T-helper 2 cell treated with Interferon-gamma antibody and Interleukin-4, amounts not matched to agents 5 μg/mL and 100 μg/mL, for 36 hours (primary cell): ENCODE measurements around the gene MTCL3.

Source experiments
- DNase-seq: peaks from one replicate; pipeline ENCODE4 v3.0.0; 2021; ENCODE audit warnings: low spot score
- H3K27ac Mint-ChIP-seq: one replicate; pipeline ENCODE4 v1.8.0; 2021; ENCODE audit warnings: mild to moderate bottlenecking, mixed read lengths
- H3K27me3 Mint-ChIP-seq: one replicate; pipeline ENCODE4 v1.8.0; 2021; ENCODE audit warnings: low read depth, mixed read lengths
- H3K36me3 Mint-ChIP-seq: one replicate; pipeline ENCODE4 v1.8.0; 2021; ENCODE audit warnings: low read depth, mixed read lengths
- H3K4me1 Mint-ChIP-seq: one replicate; pipeline ENCODE4 v1.8.0; 2021; ENCODE audit warnings: low read depth, mixed read lengths
- H3K4me3 Mint-ChIP-seq: one replicate; pipeline ENCODE4 v1.8.0; 2022; ENCODE audit warnings: mild to moderate bottlenecking, moderate library complexity, mixed read lengths
- H3K9me3 Mint-ChIP-seq: one replicate; pipeline ENCODE4 v1.8.0; 2021; ENCODE audit warnings: mixed read lengths

The MTCL3 gene

GRCh38 chr6:127503022-127503421, 16.1 kb downstream of the MTCL3 start:
- Mint-ChIP-seq H3K36me3 (peaks cover 7% of the 10 kb centered on the region), H3K27me3 (no peaks in the 10 kb centered on the region)

GRCh38 chr6:127497410-127497809, 21.7 kb downstream of the MTCL3 start:
- Mint-ChIP-seq H3K4me1 (peaks cover 12% of the 10 kb centered on the region), H3K36me3 (peaks cover 15% of the 10 kb centered on the region), H3K27me3 (peaks cover 3% of the 10 kb centered on the region), H3K9me3 (no peaks in the 10 kb centered on the region), H3K4me3 (no peak overlapping the region), H3K27ac (no peak overlapping the region)
- no peak for DNase-seq

More at GRCh38 chr6:127503022-127503421, 16.1 kb downstream of the MTCL3 start:
- no peaks in the 10 kb centered on the region for H3K4me1 Mint-ChIP-seq
- no peak overlapping the region for H3K4me3 Mint-ChIP-seq
- peaks cover 4% of the 10 kb centered on the region for H3K9me3 Mint-ChIP-seq
- DNase-seq, result no peak
- H3K27ac Mint-ChIP-seq, result no peak overlapping the region

- Mint-ChIP-seq H3K9me3 (peaks cover 4% of the 10 kb centered on the region), H3K4me1 (peaks cover 12% of the 10 kb centered on the region), H3K36me3 (peaks cover 20% of the 10 kb centered on the region), H3K27me3 (peaks cover 3% of the 10 kb centered on the region), H3K4me3 (no peak overlapping the region), H3K27ac (no peak overlapping the region)
- DNase-seq, result no peak
Measured at GRCh38 chr6:127496471-127496870, 22.7 kb downstream of the MTCL3 start.

- no peak for DNase-seq
- Mint-ChIP-seq H3K4me3 (peak overlapping the region; percentile 5), H3K9me3 (peaks cover 11% of the 10 kb centered on the region), H3K4me1 (peaks cover 20% of the 10 kb centered on the region), H3K27ac (peak overlapping the region; percentile 15), H3K27me3 (peaks cover 3% of the 10 kb centered on the region), H3K36me3 (peaks cover 38% of the 10 kb centered on the region)
Measured at GRCh38 chr6:127494240-127494767, 24.8 kb downstream of the MTCL3 start.

- Mint-ChIP-seq H3K27ac (no peak overlapping the region), H3K9me3 (peaks cover 24% of the 10 kb centered on the region), H3K4me3 (no peak overlapping the region), H3K4me1 (peaks cover 31% of the 10 kb centered on the region), H3K36me3 (peaks cover 57% of the 10 kb centered on the region), H3K27me3 (no peaks in the 10 kb centered on the region)
- no peak for DNase-seq
Measured at GRCh38 chr6:127489248-127489647, 29.9 kb downstream of the MTCL3 start.

GRCh38 chr6:127486934-127487333, 32.2 kb downstream of the MTCL3 start:
- Mint-ChIP-seq H3K9me3 (peaks cover 21% of the 10 kb centered on the region), H3K4me1 (peaks cover 39% of the 10 kb centered on the region), H3K4me3 (no peak overlapping the region), H3K27me3 (no peaks in the 10 kb centered on the region), H3K27ac (no peak overlapping the region), H3K36me3 (peaks cover 61% of the 10 kb centered on the region)
- no peak for DNase-seq

- no peak for DNase-seq
- H3K27ac Mint-ChIP-seq, result peak overlapping the region; percentile 74
- H3K4me3 Mint-ChIP-seq, result peak overlapping the region; percentile 74
- H3K27me3 Mint-ChIP-seq, result no peaks in the 10 kb centered on the region
- H3K4me1 Mint-ChIP-seq, result peaks cover 32% of the 10 kb centered on the region
- peaks cover 13% of the 10 kb centered on the region for H3K9me3 Mint-ChIP-seq
- H3K36me3 Mint-ChIP-seq, result peaks cover 52% of the 10 kb centered on the region
Measured at GRCh38 chr6:127484212-127484863, 34.8 kb downstream of the MTCL3 start.

- Mint-ChIP-seq H3K27ac (peak overlapping the region; percentile 74), H3K36me3 (peaks cover 51% of the 10 kb centered on the region), H3K4me1 (peaks cover 29% of the 10 kb centered on the region), H3K9me3 (peaks cover 13% of the 10 kb centered on the region), H3K27me3 (no peaks in the 10 kb centered on the region), H3K4me3 (peak overlapping the region; percentile 74)
- no peak for DNase-seq
Measured at GRCh38 chr6:127483399-127484055, 35.6 kb downstream of the MTCL3 start.

GRCh38 chr6:127482325-127482724, 36.8 kb downstream of the MTCL3 start:
- peaks cover 29% of the 10 kb centered on the region for H3K4me1 Mint-ChIP-seq
- no peaks in the 10 kb centered on the region for H3K27me3 Mint-ChIP-seq
- no peak overlapping the region for H3K27ac Mint-ChIP-seq
- H3K9me3 Mint-ChIP-seq, result peaks cover 9% of the 10 kb centered on the region
- H3K36me3 Mint-ChIP-seq, result peaks cover 53% of the 10 kb centered on the region
- DNase-seq, result no peak
- no peak overlapping the region for H3K4me3 Mint-ChIP-seq

- no peak for DNase-seq
- peaks cover 46% of the 10 kb centered on the region for H3K36me3 Mint-ChIP-seq
- H3K9me3 Mint-ChIP-seq, result peaks cover 9% of the 10 kb centered on the region
- H3K27ac Mint-ChIP-seq, result no peak overlapping the region
- H3K4me1 Mint-ChIP-seq, result peaks cover 29% of the 10 kb centered on the region
- H3K27me3 Mint-ChIP-seq, result no peaks in the 10 kb centered on the region
- H3K4me3 Mint-ChIP-seq, result no peak overlapping the region
Measured at GRCh38 chr6:127481628-127482027, 37.5 kb downstream of the MTCL3 start.

GRCh38 chr6:127481111-127481510, 38.0 kb downstream of the MTCL3 start:
- H3K27me3 Mint-ChIP-seq, result no peaks in the 10 kb centered on the region
- H3K27ac Mint-ChIP-seq, result no peak overlapping the region
- peaks cover 51% of the 10 kb centered on the region for H3K36me3 Mint-ChIP-seq
- no peak overlapping the region for H3K4me3 Mint-ChIP-seq
- DNase-seq, result no peak
- H3K4me1 Mint-ChIP-seq, result peaks cover 29% of the 10 kb centered on the region
- H3K9me3 Mint-ChIP-seq, result peaks cover 9% of the 10 kb centered on the region

GRCh38 chr6:127477658-127478057, 41.5 kb downstream of the MTCL3 start:
- no peak for DNase-seq
- Mint-ChIP-seq H3K9me3 (no peaks in the 10 kb centered on the region), H3K27ac (no peak overlapping the region), H3K4me1 (peaks cover 5% of the 10 kb centered on the region), H3K36me3 (peaks cover 45% of the 10 kb centered on the region), H3K27me3 (no peaks in the 10 kb centered on the region), H3K4me3 (no peak overlapping the region)

- H3K27me3 Mint-ChIP-seq, result no peaks in the 10 kb centered on the region
- peaks cover 4% of the 10 kb centered on the region for H3K4me1 Mint-ChIP-seq
- H3K9me3 Mint-ChIP-seq, result no peaks in the 10 kb centered on the region
- peaks cover 38% of the 10 kb centered on the region for H3K36me3 Mint-ChIP-seq
- no peak overlapping the region for H3K4me3 Mint-ChIP-seq
- DNase-seq, result no peak
- no peak overlapping the region for H3K27ac Mint-ChIP-seq
Measured at GRCh38 chr6:127475823-127476176, 43.3 kb downstream of the MTCL3 start.

- Mint-ChIP-seq H3K27ac (no peak overlapping the region), H3K27me3 (no peaks in the 10 kb centered on the region), H3K4me3 (no peak overlapping the region), H3K9me3 (no peaks in the 10 kb centered on the region), H3K36me3 (peaks cover 34% of the 10 kb centered on the region), H3K4me1 (peaks cover 4% of the 10 kb centered on the region)
- no peak for DNase-seq
Measured at GRCh38 chr6:127475135-127475822, 43.9 kb downstream of the MTCL3 start.
